HepG2 (cell line): Measurements from ENCODE around the gene CMTM2. TPM values are rescaled to one million over a fixed set of nuclear protein-coding genes. Genes with fewer than 3 reads are reported as not detected.

Experiments used
- ATAC-seq: fragments of 200-7000 bp; cut with Tn5 transposase; 3 replicates; pipeline ENCODE4 v1.9.1; 2020; ENCODE audit warnings: mild to moderate bottlenecking, moderate library complexity
- BruUV-seq: library from RNA; stranded (reverse); fragments of 400-500 nt; replicated peaks from 2 replicates; lab custom pipeline; 2021; lab: Mats Ljungman, UMichigan
- CTCF ChIA-PET: fragments of 300-600 bp; formaldehyde crosslinking; extraction: SDS; loops from one replicate; lab custom pipeline; 2021; ENCODE audit warnings: low total read pairs, inconsistent platforms, low intra/inter-chr PET ratio; lab: Yijun Ruan, JAX
- POLR2A ChIA-PET: fragments of 350-600 bp; sonication (Branson Sonifier 250); formaldehyde crosslinking; loops from one replicate; lab custom pipeline; 2020; ENCODE audit warnings: antibody characterized with exemption, inconsistent platforms; lab: Yijun Ruan, JAX
- DNase-seq: peaks from one replicate; pipeline ENCODE4 v3.0.0-alpha.2; 2015; ENCODE audit warnings: low spot score
- FAIRE-seq: peaks from 3 replicates; lab custom pipeline; 2011; peaks lifted over from hg19 to GRCh38; lab: Jason Lieb, UNC
- H2AFZ ChIP-seq: one replicate; pipeline ENCODE4 v1.6.1; 2011; ENCODE audit warnings: low read length, inconsistent platforms
- H3K27ac ChIP-seq: fragments of 300-600 bp; 3 replicates; pipeline ENCODE4 v1.8.0; 2011; ENCODE audit warnings: mixed run types, mild to moderate bottlenecking, mixed read lengths, low read length, inconsistent platforms; ENCODE audit not compliant: insufficient read depth; ENCODE audit errors: extremely low read length
- H3K27me3 ChIP-seq, 2 experiments: fragments of 200-600 bp in 1 of 2; 2 replicates in 1 of 2; 3 replicates in 1 of 2; pipeline versions ENCODE4 v1.6.0 to v1.8.0; 2011; ENCODE audit warnings: low read length in 2 of 2, mild to moderate bottlenecking in 2 of 2, moderate library complexity in 2 of 2, inconsistent platforms in 1 of 2; ENCODE audit not compliant: insufficient read depth in 2 of 2, control insufficient read depth in 1 of 2
- H3K36me3 ChIP-seq, 2 experiments: fragments of 200-600 bp in 1 of 2; replicated peaks in 1 of 2; 2 replicates in 1 of 2; 3 replicates in 1 of 2; pipeline versions ENCODE4 v1.5.1 to v1.8.0; 2011; ENCODE audit warnings: low read length in 2 of 2, inconsistent platforms in 1 of 2; ENCODE audit not compliant: insufficient read depth in 2 of 2, control insufficient read depth in 1 of 2
- H3K4me1 ChIP-seq: 2 replicates; pipeline ENCODE4 v1.5.1; 2012; ENCODE audit warnings: low read length, inconsistent platforms; ENCODE audit not compliant: insufficient read depth
- H3K4me2 ChIP-seq: 2 replicates; pipeline ENCODE4 v1.6.0; 2011; ENCODE audit warnings: low read depth, low read length, inconsistent platforms
- H3K4me3 ChIP-seq, 3 experiments: fragments of 200-600 bp in 1 of 3; sonication (generic), shearing (Covaris generic) in 1 of 3; replicated peaks in 1 of 3; 2 replicates each; pipeline ENCODE4 v1.5.1; 2011 to 2016; ENCODE audit warnings: low read length in 3 of 3, inconsistent platforms in 2 of 3, low read depth in 2 of 3, mild to moderate bottlenecking in 2 of 3, control low read depth in 1 of 3, mixed read lengths in 1 of 3; ENCODE audit not compliant: insufficient read depth in 1 of 3
- H3K79me2 ChIP-seq: one replicate; pipeline ENCODE4 v1.6.1; 2011; ENCODE audit warnings: low read length, inconsistent platforms; ENCODE audit not compliant: insufficient read depth
- H3K9ac ChIP-seq: 2 replicates; pipeline ENCODE4 v1.6.0; 2011; ENCODE audit warnings: mild to moderate bottlenecking, low read depth, low read length, inconsistent platforms; ENCODE audit not compliant: insufficient read depth
- H3K9me3 ChIP-seq: 2 replicates; pipeline ENCODE4 v1.5.1; 2012; ENCODE audit warnings: mild to moderate bottlenecking, low read length
- H4K20me1 ChIP-seq: 2 replicates; pipeline ENCODE4 v1.6.0; 2011; ENCODE audit warnings: inconsistent platforms, mild to moderate bottlenecking, low read length, moderate library complexity; ENCODE audit not compliant: insufficient read depth
- CEBPB ChIP-seq: IDR thresholded peaks from 2 replicates; pipeline ENCODE4 v1.6.1; 2011; ENCODE audit warnings: low read depth, low read length, improper control_type of control experiment, borderline replicate concordance
- CEBPG ChIP-seq: IDR thresholded peaks from 2 replicates; pipeline ENCODE4 v1.6.1; 2016
- MAFK ChIP-seq, 2 experiments: IDR thresholded peaks in 1 of 2; conservative IDR thresholded peaks in 1 of 2; 2 replicates each; pipeline ENCODE4 v1.6.1; 2011; ENCODE audit warnings: improper control_type of control experiment in 2 of 2, low read length in 2 of 2
- MEIS2 ChIP-seq: sonication (generic); formaldehyde crosslinking; IDR thresholded peaks from 2 replicates; pipeline ENCODE4 v1.9.0; 2021; ENCODE audit warnings: mild to moderate bottlenecking, missing genetic modification reagents
- MIER2 ChIP-seq: IDR thresholded peaks from 2 replicates; pipeline ENCODE4 v1.6.1; 2016; ENCODE audit warnings: missing biosample characterization, missing genetic modification reagents
- WIZ ChIP-seq: sonication (generic); formaldehyde crosslinking; IDR thresholded peaks from 2 replicates; pipeline ENCODE4 v1.5.1; 2020; ENCODE audit warnings: mild to moderate bottlenecking, missing genetic modification reagents
- ZNF878 ChIP-seq: sonication (generic); formaldehyde crosslinking; IDR thresholded peaks from 2 replicates; pipeline ENCODE4 v1.8.1; 2023; ENCODE audit warnings: mild to moderate bottlenecking, missing genetic modification reagents, moderate library complexity
- ZSCAN12 ChIP-seq: sonication (generic); formaldehyde crosslinking; IDR thresholded peaks from 2 replicates; pipeline ENCODE4 v1.9.0; 2021; ENCODE audit warnings: mild to moderate bottlenecking, missing genetic modification reagents
- ZSCAN21 ChIP-seq: sonication (generic); formaldehyde crosslinking; IDR thresholded peaks from 2 replicates; pipeline ENCODE4 v1.8.0; 2022; ENCODE audit warnings: mild to moderate bottlenecking, missing genetic modification reagents, moderate library complexity, borderline replicate concordance
- WGBS: methylation state at CpG from one replicate; pipeline ENCODE4 v1.1.6; 2017; ENCODE audit warnings: low lambda C conversion rate; 5-methylcytosine and 5-hydroxymethylcytosine counted together
- in situ Hi-C: cut with HindIII; loops from 2 replicates; pipeline ENCODE4 v1.10.0; 2017; ENCODE audit warnings: low pct_unique_long_range_greater_than_20kb; ENCODE audit not compliant: extremely low pct_ligation_motif_present
- intact Hi-C: fragments of 100-400 bp; cut with micrococcal nuclease; formaldehyde crosslinking; loops from one replicate; pipeline ENCODE4 v1.10.0; 2022; ENCODE audit not compliant: unreplicated experiment
- polyA plus RNA-seq, 8 experiments: library from polyadenylated mRNA; depleted of rRNA in 3 of 8; stranded (reverse) in 7 of 8; unstranded in 1 of 8; fragments of >200 nt; fragmentation: Illumina TruSeq in 4 of 8; extraction: Trizol in 4 of 8; gene quantifications; 2 replicates each; pipeline versions ENCODE4 v1.2.1 to v1.2.3, GENCODE V29; 2011 to 2016; ENCODE audit warnings: low read depth in 4 of 8, missing spikeins in 1 of 8, mixed read lengths in 1 of 8; ENCODE audit not compliant: insufficient read depth in 1 of 8
- total RNA-seq, 5 experiments: library from RNA; depleted of rRNA; stranded (reverse); fragments of >200 nt; fragmentation: Illumina TruSeq; extraction: Trizol; gene quantifications; 2 replicates each; pipeline ENCODE4 v1.2.3, GENCODE V29; 2016; ENCODE audit warnings: low read depth in 1 of 5
- TF ChIP-seq, protein P1 (sequence below): sonication (generic); formaldehyde crosslinking; IDR thresholded peaks from 2 replicates; pipeline ENCODE4 v1.5.0; 2020; ENCODE audit warnings: mild to moderate bottlenecking, missing genetic modification reagents
- TF ChIP-seq, protein P2 (sequence below): sonication (generic); formaldehyde crosslinking; IDR thresholded peaks from 2 replicates; pipeline ENCODE4 v1.4.0; 2020; ENCODE audit warnings: missing genetic modification reagents, borderline replicate concordance

The CMTM2 gene
- total and polyA plus RNA-seq, 2 of the 13 experiments (the other 11 are each of a cell fraction or from before 2014, with no cell fraction given): not detected

DNA sequence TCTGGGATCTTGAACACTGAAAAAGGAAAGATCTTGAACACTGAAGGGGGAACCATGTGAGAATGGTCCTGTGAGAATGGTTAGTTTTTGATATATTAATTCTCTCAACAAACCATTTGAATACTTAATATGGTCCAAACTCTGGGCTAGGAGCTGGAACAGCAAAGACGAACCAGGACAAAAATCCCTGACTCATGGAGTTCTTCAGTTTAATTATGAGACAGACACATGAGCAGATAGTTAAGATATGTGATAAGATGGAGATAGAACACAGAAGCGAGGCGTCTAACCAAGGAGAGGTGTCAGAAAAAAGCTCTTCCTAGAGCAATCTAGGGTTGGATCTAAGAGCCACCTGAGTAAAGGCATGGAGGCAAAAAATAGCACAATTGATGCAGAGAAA is 25.2 kb upstream of the CMTM2 start:
- ChIA-PET POLR2A (no interaction called here), CTCF (no interaction called here)
- WGBS: 96% methylated on average over 3 of the region's 3 CpGs
- ATAC-seq: no peak
- Histone ChIP-seq H3K9me3 (no peaks in the 10 kb centered on the region), H3K79me2 (peaks cover 24% of the 10 kb centered on the region), H3K4me1 (peaks cover 75% of the 10 kb centered on the region), H3K4me2 (peak overlapping the region; percentile 94), H2AFZ (no peak overlapping the region), H3K4me3 (peak overlapping the region in 1 of 3 experiments; percentile 79; a peak in 1 of 6 replicates), H3K36me3 (peaks cover 0 to 14% of the 10 kb centered on the region in 2 experiments; a peak in 3 of 5 replicates), H4K20me1 (no peaks in the 10 kb centered on the region), H3K27ac (no peak overlapping the region), H3K9ac (peak overlapping the region; percentile 85; the same call in 1 of the 2 replicates), H3K27me3 (no peaks in the 10 kb centered on the region)
- intact Hi-C loops: no loop called here
- no peak for DNase-seq
- no peak for TF ChIP-seq WIZ (CRISPR knock-in tag)
- peak in 1 of 2 experiments; percentile 32; a peak in 2 of 4 replicates for TF ChIP-seq MAFK (conservative IDR thresholded peaks at IDR 0.05 in 1 of 2, IDR thresholded peaks at IDR 0.05 in 1 of 2; ENCODE audit: low read length in 2 of 2)
- no peak for TF ChIP-seq ZSCAN21 (CRISPR knock-in tag)
- TF ChIP-seq ZSCAN12: no peak
- TF ChIP-seq, protein P1, sequence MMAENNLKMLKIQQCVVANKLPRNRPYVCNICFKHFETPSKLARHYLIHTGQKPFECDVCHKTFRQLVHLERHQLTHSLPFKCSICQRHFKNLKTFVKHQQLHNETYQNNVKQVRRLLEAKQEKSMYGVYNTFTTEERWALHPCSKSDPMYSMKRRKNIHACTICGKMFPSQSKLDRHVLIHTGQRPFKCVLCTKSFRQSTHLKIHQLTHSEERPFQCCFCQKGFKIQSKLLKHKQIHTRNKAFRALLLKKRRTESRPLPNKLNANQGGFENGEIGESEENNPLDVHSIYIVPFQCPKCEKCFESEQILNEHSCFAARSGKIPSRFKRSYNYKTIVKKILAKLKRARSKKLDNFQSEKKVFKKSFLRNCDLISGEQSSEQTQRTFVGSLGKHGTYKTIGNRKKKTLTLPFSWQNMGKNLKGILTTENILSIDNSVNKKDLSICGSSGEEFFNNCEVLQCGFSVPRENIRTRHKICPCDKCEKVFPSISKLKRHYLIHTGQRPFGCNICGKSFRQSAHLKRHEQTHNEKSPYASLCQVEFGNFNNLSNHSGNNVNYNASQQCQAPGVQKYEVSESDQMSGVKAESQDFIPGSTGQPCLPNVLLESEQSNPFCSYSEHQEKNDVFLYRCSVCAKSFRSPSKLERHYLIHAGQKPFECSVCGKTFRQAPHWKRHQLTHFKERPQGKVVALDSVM (CRISPR knock-in tag): no peak
- no peak for TF ChIP-seq MEIS2 (CRISPR knock-in tag)
- no TSS peak for BruUV-seq
- in situ Hi-C loops: no loop called here
- no peak for FAIRE-seq

DNA sequence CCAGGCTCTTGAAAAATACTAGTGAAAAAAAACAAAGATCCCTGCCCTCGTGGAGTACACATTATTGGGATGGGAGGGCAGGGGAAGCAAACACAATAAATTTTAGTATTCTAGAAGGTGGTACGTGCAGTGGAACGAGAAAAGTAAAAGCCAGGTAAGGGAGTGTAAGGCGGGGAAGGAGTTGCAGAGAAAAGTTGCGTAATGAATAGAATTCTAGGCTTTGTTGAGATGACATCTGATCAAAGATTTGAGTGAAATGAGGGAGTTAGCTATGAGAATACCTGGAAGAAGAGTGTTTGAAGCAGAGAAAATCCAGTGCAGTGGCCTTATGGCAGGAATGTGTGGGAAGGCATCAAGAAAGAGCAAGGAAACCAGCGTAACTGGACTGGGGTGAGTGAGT is 24.8 kb upstream of the CMTM2 start:
- H3K9ac ChIP-seq: no peak overlapping the region
- in situ Hi-C loops: no loop called here

More for the DNA sequence above, 24.8 kb upstream of the CMTM2 start:
- Histone ChIP-seq H3K4me3 (no peak overlapping the region), H2AFZ (no peak overlapping the region), H3K27me3 (no peaks in the 10 kb centered on the region), H3K4me2 (no peak overlapping the region; the same call in 1 of the 2 replicates), H3K79me2 (peaks cover 24% of the 10 kb centered on the region), H3K4me1 (peaks cover 71% of the 10 kb centered on the region), H3K27ac (no peak overlapping the region), H3K9me3 (no peaks in the 10 kb centered on the region), H3K36me3 (peaks cover 0 to 17% of the 10 kb centered on the region in 2 experiments; a peak in 3 of 5 replicates), H4K20me1 (no peaks in the 10 kb centered on the region)
- peak; percentile 82 for TF ChIP-seq CEBPB
- peak; percentile 30; the same call in 1 of the 2 replicates for TF ChIP-seq CEBPG (CRISPR knock-in tag)
- TF ChIP-seq, protein P2, sequence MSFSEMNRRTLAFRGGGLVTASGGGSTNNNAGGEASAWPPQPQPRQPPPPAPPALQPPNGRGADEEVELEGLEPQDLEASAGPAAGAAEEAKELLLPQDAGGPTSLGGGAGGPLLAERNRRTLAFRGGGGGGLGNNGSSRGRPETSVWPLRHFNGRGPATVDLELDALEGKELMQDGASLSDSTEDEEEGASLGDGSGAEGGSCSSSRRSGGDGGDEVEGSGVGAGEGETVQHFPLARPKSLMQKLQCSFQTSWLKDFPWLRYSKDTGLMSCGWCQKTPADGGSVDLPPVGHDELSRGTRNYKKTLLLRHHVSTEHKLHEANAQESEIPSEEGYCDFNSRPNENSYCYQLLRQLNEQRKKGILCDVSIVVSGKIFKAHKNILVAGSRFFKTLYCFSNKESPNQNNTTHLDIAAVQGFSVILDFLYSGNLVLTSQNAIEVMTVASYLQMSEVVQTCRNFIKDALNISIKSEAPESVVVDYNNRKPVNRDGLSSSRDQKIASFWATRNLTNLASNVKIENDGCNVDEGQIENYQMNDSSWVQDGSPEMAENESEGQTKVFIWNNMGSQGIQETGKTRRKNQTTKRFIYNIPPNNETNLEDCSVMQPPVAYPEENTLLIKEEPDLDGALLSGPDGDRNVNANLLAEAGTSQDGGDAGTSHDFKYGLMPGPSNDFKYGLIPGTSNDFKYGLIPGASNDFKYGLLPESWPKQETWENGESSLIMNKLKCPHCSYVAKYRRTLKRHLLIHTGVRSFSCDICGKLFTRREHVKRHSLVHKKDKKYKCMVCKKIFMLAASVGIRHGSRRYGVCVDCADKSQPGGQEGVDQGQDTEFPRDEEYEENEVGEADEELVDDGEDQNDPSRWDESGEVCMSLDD: no peak; the same call in 1 of the 2 replicates
- TF ChIP-seq ZNF878 (CRISPR knock-in tag): 0 out of 2 replicates have a peak, but pooled peaks have one; percentile 24
- TF ChIP-seq MIER2 (CRISPR knock-in tag): no peak
- CTCF ChIA-PET: no interaction called here
- intact Hi-C loops: no loop called here
- FAIRE-seq (no peak), ATAC-seq (no peak), DNase-seq (no peak)
- no TSS peak for BruUV-seq
- WGBS: 96% methylated on average over 6 of the region's 6 CpGs
- POLR2A ChIA-PET: no interaction called here
